GM10266 (cell line): ENCODE measurements around the gene CAPNS1.
"Not testable (repeated sequence)": the region's sequence is repeated elsewhere in the genome, so short reads cannot be mapped to it uniquely, and the experiment has no call there.

ENCODE experiments used
- DNase-seq: peaks from one replicate; pipeline ENCODE4 v3.0.0; 2012; ENCODE audit errors: extremely low spot score
- TF ChIP-seq, protein P1 (sequence below): IDR thresholded peaks from 2 replicates; pipeline ENCODE4 v1.5.1; 2012; ENCODE audit warnings: mild to moderate bottlenecking, low read depth; ENCODE audit not compliant: control insufficient read depth, insufficient read depth; ENCODE audit errors: missing control alignments

The CAPNS1 gene

DNA sequence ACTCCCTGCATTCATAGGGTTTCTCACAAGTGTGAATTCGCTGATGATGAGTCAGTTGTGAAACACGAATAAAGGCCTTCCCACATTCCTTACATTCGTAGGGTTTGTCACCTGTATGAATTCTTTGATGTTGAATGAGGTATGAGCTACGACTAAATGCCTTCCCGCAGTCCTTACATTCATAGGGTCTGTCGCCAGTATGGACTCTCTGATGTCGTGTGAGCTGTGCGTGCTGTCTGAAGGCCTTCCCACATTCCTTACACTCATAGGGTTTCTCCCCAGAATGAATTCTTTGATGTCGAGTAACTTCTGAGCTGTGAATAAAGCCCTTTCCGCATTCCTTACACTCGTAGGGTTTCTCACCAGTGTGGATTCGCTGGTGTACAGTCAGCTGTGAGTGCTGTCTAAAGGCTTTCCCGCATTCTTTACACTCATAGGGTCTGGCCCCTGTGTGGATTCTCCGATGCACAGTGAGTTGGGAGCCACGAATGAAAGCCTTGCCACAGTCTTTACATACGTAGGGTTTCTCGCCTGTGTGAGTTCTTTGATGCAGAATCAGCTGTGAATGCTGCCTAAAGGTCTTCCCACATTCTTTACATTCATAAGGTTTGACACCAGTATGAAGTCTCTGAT is 42.9 kb downstream of the CAPNS1 start:
- TF ChIP-seq, protein P1, sequence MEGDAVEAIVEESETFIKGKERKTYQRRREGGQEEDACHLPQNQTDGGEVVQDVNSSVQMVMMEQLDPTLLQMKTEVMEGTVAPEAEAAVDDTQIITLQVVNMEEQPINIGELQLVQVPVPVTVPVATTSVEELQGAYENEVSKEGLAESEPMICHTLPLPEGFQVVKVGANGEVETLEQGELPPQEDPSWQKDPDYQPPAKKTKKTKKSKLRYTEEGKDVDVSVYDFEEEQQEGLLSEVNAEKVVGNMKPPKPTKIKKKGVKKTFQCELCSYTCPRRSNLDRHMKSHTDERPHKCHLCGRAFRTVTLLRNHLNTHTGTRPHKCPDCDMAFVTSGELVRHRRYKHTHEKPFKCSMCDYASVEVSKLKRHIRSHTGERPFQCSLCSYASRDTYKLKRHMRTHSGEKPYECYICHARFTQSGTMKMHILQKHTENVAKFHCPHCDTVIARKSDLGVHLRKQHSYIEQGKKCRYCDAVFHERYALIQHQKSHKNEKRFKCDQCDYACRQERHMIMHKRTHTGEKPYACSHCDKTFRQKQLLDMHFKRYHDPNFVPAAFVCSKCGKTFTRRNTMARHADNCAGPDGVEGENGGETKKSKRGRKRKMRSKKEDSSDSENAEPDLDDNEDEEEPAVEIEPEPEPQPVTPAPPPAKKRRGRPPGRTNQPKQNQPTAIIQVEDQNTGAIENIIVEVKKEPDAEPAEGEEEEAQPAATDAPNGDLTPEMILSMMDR: no peak
- DNase-seq: no peak

DNA sequence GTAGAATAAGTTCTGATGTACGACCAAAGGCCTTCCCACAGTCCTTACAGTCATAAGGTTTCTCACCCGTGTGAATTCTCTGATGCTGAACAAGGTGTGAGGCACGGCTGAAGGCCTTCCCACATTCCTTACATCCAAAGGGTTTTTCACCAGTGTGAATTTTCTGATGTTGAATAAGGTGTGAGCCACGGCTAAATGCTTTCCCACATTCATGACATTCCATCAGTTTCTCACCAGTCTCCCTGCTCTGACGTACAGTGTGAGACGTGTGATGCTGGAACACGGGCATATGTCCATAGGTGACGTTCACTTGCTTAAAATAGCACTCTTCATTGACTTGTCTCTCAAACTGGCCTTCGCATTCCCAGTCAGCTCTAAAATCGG is 43.4 kb downstream of the CAPNS1 start:
- no peak for DNase-seq
- TF ChIP-seq, protein P1: no peak

DNA sequence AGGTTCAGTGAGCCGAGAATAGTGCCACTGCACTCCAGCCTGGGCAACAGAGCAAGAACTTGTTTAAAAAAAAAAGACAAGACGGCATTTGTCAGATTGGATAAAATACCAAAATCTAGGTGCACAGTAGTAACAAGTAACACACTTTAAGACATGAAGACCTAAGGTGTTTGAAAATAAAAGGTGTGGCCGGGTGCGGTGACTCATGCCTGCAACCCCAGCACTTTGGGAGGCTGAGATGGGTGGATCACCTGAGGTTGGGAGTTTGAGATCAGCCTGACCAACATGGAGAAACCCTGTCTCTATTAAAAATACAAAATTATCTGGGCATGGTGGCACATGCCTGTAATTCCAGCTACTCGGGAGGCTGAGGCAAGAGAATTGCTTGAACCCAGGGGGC is 46.9 kb downstream of the CAPNS1 start:
- not testable (repeated sequence) for DNase-seq

DNA sequence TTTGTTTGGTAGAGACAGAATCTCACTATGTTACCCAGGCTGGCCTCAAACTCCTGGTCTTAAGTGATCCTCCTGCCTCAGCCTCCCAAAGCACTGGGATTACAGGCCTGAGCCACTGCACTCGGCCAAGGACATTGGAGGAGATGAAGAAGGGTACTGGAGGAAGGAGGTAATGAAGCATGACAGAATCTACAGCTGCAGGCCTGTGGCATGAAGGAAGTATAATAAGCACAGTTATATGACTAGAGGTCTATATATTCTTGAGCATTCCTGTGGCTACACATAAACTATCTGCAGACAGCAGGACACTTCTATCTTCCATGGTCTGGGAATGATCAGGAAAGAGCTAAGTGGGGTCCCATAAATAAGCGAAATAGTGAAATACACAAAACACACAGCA is 56.4 kb downstream of the CAPNS1 start:
- TF ChIP-seq, protein P1: no peak
- no peak for DNase-seq

DNA sequence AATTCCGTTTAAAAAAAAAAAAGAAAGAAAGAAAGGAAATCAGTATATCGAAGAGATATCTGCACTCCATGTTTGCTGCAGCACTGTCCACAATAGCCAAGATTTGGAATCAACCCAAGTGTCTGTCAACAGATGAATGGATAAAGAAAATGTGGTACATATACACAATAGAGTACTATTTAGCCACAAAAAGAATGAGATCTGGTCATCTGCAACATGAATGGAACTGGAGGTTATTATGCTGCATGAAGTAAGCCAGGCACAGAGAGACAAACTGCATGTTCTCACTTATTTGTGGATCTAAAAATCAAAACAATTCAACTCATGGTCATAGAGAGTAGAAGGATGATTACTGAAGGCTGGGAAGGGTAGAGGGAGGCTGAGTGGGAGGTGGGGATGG is 58.3 kb downstream of the CAPNS1 start:
- TF ChIP-seq, protein P1: no peak
- DNase-seq: no peak
